Activated CD4-positive, CD25-positive, alpha-beta regulatory T cell treated with anti-CD3 and anti-CD28 coated beads, Interleukin-2, amount 50 U/mL, for 24 hours (primary cell): ENCODE measurements around the gene YBX1.
"Not testable (repeated sequence)": the region's sequence is repeated elsewhere in the genome, so short reads cannot be mapped to it uniquely, and the experiment has no call there.

Experiments
- ATAC-seq, 2 donors: fragments of 150-1000 bp; cut with Tn5 transposase; one replicate each; pipeline ENCODE4 v1.10.0; 2021; ENCODE audit warnings: mild to moderate bottlenecking in 1 of 2, moderate library complexity in 1 of 2

The YBX1 gene

DNA sequence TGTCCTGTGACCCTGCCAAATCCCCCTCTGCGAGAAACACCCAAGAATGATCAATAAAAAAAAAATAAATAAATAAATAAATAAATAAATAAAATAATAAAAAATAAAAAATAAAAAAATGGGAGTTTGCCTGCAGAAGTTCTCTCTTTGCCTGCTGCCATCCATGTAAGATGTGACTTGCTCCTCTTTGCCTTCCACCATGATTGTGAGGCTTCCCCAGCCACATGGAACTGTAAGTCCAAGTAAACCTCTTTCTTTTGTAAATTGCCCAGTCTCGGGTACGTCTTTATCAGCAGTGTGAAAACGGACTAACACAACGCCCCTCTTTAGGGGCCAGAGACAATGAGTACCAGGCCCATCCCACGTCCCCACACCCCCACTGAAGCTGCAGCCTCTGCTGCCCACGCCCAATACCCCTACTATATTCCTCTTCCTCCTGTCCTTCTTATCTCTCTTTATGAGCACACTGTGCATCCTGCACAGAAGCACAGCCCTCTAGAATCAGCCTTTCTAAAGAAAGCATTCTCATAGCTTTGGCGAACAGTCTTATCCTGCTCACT is 69.4 kb downstream of the YBX1 start:
- ATAC-seq = not testable (repeated sequence)

DNA sequence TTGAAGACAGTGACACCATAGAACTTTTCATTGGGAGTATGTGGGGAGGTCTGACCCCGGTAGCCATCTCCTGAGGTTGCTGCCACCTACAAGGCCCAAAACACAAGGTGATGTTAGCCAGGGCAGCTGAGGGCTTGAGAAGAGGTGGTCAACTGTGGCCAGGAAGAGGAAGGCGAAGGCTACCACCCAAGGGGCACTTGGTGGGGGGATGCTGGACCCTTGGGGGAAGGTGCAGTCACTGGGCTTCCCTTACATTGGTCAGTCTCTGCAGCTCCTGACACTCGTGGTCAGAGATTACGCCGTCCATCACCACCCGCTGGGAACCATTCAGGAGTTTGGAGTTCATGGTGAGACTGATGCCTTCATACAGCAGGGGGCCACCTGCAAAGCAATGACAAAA is 70.1 kb downstream of the YBX1 start:
- no peak for ATAC-seq

DNA sequence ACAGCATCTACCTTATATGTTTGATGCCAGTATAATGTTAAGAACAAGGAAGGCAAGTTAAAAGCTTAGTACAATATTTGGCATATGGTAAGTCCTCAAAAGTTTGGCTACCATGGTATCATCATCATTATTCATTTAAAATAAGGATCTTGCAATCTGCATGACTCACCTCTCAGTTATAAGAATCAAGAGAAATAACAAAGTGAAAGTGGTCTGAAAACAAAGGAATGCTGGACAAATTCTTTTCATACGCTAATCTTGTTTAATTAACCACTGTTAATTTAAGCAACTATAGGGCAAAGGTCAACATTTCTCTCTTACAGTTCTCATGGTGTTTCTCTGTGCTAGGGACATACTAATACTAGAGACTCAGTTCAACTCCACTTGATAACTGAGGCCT is 70.9 kb downstream of the YBX1 start:
- no peak for ATAC-seq
